Esophagus squamous epithelium (tissue), 5 donors: ENCODE results near the gene DMAC2. TPM values are rescaled to one million over a fixed set of nuclear protein-coding genes. Genes with fewer than 3 reads are reported as not detected.

ENCODE experiments used
- DNase-seq: peaks from one replicate; lab custom pipeline; 2025; lab: John Stamatoyannopoulos, UW
- H3K27ac ChIP-seq, 4 donors: fragments of 200-600 bp; sonication (generic); one replicate each; pipeline ENCODE4 v1.5.1; 2016 to 2019; ENCODE audit warnings: mild to moderate bottlenecking in 1 of 4
- H3K27me3 ChIP-seq, 4 donors: fragments of 200-600 bp; sonication (generic); 1 replicate in 3 of 4; 2 replicates in 1 of 4; pipeline versions ENCODE4 v1.5.1 to v1.6.0; 2017 to 2021; ENCODE audit warnings: antibody characterized with exemption in 1 of 4
- H3K36me3 ChIP-seq, 3 donors: fragments of 200-600 bp; sonication (generic); one replicate each; pipeline ENCODE4 v1.5.1; 2016 to 2019
- H3K4me1 ChIP-seq, 3 donors: fragments of 200-600 bp; sonication (generic); one replicate each; pipeline ENCODE4 v1.5.1; 2017 to 2019
- H3K4me3 ChIP-seq, 4 donors: fragments of 200-600 bp; sonication (generic); 1 replicate in 3 of 4; 2 replicates in 1 of 4; pipeline ENCODE4 v1.5.1; 2016 to 2019; ENCODE audit warnings: mild to moderate bottlenecking in 2 of 4, moderate library complexity in 1 of 4
- H3K9me3 ChIP-seq, 3 donors: fragments of 200-600 bp; sonication (generic); one replicate each; pipeline ENCODE4 v1.5.1; 2016 to 2019
- CTCF ChIP-seq, 6 experiments: fragments of 450-650 bp in 4 of 6; fragments of 200-600 bp in 2 of 6; sonication (generic) in 2 of 6; IDR thresholded peaks; one replicate each; pipeline ENCODE4 v1.5.1; 2016 to 2019; ENCODE audit warnings: antibody characterized with exemption in 6 of 6, mild to moderate bottlenecking in 4 of 6, moderate library complexity in 4 of 6
- POLR2A ChIP-seq, 4 donors: fragments of 450-650 bp; IDR thresholded peaks; one replicate each; pipeline ENCODE4 v1.6.1; 2017; ENCODE audit warnings: antibody characterized with exemption in 4 of 4, mild to moderate bottlenecking in 4 of 4, moderate library complexity in 3 of 4
- WGBS, 2 donors: methylation state at CpG; one replicate each; pipeline ENCODE4 v1.1.5; 2018; 5-methylcytosine and 5-hydroxymethylcytosine counted together
- intact Hi-C: fragments of 100-400 bp; cut with DNase I; formaldehyde crosslinking; loops from one replicate; pipeline ENCODE4 v1.15.0; 2022
- total RNA-seq, 4 donors: library from RNA; depleted of rRNA; stranded (reverse); fragments of >200 nt; gene quantifications; one replicate each; pipeline ENCODE4 v1.1.0, GENCODE V29; 2016
- donor health status: DM: yes; HTN: yes; CAD: no.

The DMAC2 gene
- total RNA-seq, 4 donors from 2014 or later = 25.1 to 41.4 (median 35.7) TPM

- Histone ChIP-seq H3K27me3 (peaks cover 0 to 42% (median 0%) of the 10 kb centered on the region in 4 donors), H3K27ac (no peak within 1 kb of the TSS), H3K4me1 (peaks cover 5 to 31% (median 7%) of the 10 kb centered on the region in 3 donors), H3K4me3 (no peak within 1 kb of the TSS), H3K36me3 (peaks cover 0 to 5% (median 0%) of the 10 kb centered on the region in 3 donors), H3K9me3 (no peaks in the 10 kb centered on the region)
- intact Hi-C loops = loop anchor here (10.0 kb wide), 1 partner anchor 122 kb away; no protein-coding TSS in a partner anchor
- WGBS, 2 donors = 70 to 78% methylated on average over 2 to 6 of the region's 7 CpGs
- DNase-seq = no peak
- TF ChIP-seq CTCF (IDR thresholded peaks at IDR 0.05) = no peak
- TF ChIP-seq POLR2A (IDR thresholded peaks at IDR 0.05) = no peak
Observed at GRCh38 chr19:41442473-41443355, 3.0 kb upstream of the DMAC2 start, which contains the start of gene ERICH4. Gene ERICH4 (plus strand): TSS chr19:41443156. CDS start chr19:41443170, 14 bp downstream.

GRCh38 chr19:41441321-41441945 is 1.7 kb upstream of the DMAC2 start:
- TF ChIP-seq POLR2A (IDR thresholded peaks at IDR 0.05) (no peak), CTCF (IDR thresholded peaks at IDR 0.05) (no peak)
- H3K4me3 ChIP-seq = no peak overlapping the region
- peaks cover 0 to 29% (median 0%) of the 10 kb centered on the region in 4 donors for H3K27me3 ChIP-seq
- 72 to 81% methylated on average over 9 to 13 of the region's 15 CpGs for WGBS, 2 donors
- no peak overlapping the region for H3K27ac ChIP-seq
- DNase-seq = no peak
- intact Hi-C loops = loop anchor here (10.0 kb wide), 1 partner anchor 123 kb away; no protein-coding TSS in a partner anchor
- H3K36me3 ChIP-seq = peaks cover 0 to 17% (median 0%) of the 10 kb centered on the region in 3 donors
- H3K9me3 ChIP-seq = no peaks in the 10 kb centered on the region
- peaks cover 5 to 31% (median 7%) of the 10 kb centered on the region in 3 donors for H3K4me1 ChIP-seq

- DNase-seq = no peak
- peaks cover 0 to 48% (median 3%) of the 10 kb centered on the region in 3 donors for H3K36me3 ChIP-seq
- 83 to 88% methylated on average over 7 of the region's 7 CpGs for WGBS, 2 donors
- no peak for TF ChIP-seq CTCF (IDR thresholded peaks at IDR 0.05)
- no peak for TF ChIP-seq POLR2A (IDR thresholded peaks at IDR 0.05)
- H3K4me1 ChIP-seq = peaks cover 5 to 31% (median 7%) of the 10 kb centered on the region in 3 donors
- H3K4me3 ChIP-seq = no peak overlapping the region
- intact Hi-C loops = no loop called here
- H3K27ac ChIP-seq = no peak overlapping the region
- H3K9me3 ChIP-seq = no peaks in the 10 kb centered on the region
- peaks cover 0 to 12% (median 0%) of the 10 kb centered on the region in 4 donors for H3K27me3 ChIP-seq
Observed at GRCh38 chr19:41437944-41438574, 1.7 kb downstream of the DMAC2 start.

GRCh38 chr19:41436674-41436951 is 3.1 kb downstream of the DMAC2 start:
- intact Hi-C loops = no loop called here
- Histone ChIP-seq H3K9me3 (no peaks in the 10 kb centered on the region), H3K27me3 (peaks cover 0 to 3% (median 0%) of the 10 kb centered on the region in 4 donors), H3K36me3 (peaks cover 7 to 63% (median 14%) of the 10 kb centered on the region in 3 donors), H3K4me3 (no peak overlapping the region), H3K4me1 (peaks cover 5 to 29% (median 7%) of the 10 kb centered on the region in 3 donors), H3K27ac (no peak overlapping the region)
- no peak for TF ChIP-seq POLR2A (IDR thresholded peaks at IDR 0.05)
- no peak for TF ChIP-seq CTCF (IDR thresholded peaks at IDR 0.05)
- DNase-seq = no peak
